ENCODE results near the gene INPP5A. TPM values are rescaled to one million over a fixed set of nuclear protein-coding genes. Genes with fewer than 3 reads are reported as not detected.

INPP5A gene
- total and polyA plus RNA-seq, 2 donors (not counting 1 experiment from before 2014, with no cell fraction given) = 9.3 to 87.8 TPM

DNA sequence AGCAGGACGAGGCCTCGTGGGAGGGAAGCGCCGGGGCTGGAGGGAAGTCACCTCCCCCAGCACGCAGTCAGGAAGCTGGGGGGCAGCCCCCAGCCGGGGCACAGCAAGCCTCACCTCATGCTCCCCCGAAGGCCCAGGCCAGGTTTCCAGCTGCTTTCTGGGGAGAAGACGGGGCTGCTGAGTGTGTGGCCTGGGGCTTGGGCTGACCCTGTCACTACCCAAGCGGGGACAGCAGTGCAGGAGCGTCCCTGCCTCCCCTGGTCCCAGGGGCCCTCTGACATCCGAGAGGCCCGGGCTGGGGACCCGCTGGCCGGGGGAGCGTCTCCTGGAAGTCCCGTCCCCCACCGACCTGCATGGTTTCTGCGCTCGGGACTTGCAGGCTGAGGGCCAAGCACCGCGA is 268.0 kb downstream of the INPP5A start:
- Histone ChIP-seq H3K4me3 (ENCODE audit: control extremely low read depth in 1 of 5, extremely low read depth in 1 of 5, insufficient read depth in 1 of 5, low read depth in 2 of 5, low read length in 4 of 5) (no peak overlapping the region), H3K4me2 (replicated peaks; ENCODE audit: low read depth, low read length, poor library complexity, severe bottlenecking) (no peak overlapping the region), H3K79me2 (ENCODE audit: control insufficient read depth, insufficient read depth, low read length) (no peaks in the 10 kb centered on the region), H3K9me3 (ENCODE audit: control extremely low read depth in 1 of 3, control insufficient read depth in 2 of 3, insufficient read depth in 1 of 3, low read length in 2 of 3) (peaks cover 0 to 9% (median 3%) of the 10 kb centered on the region in 3 donors), H3K27me3 (replicated peaks in 1 of 4; ENCODE audit: control extremely low read depth in 1 of 4, control insufficient read depth in 3 of 4, insufficient read depth in 4 of 4, low read length in 3 of 4) (no peaks in the 10 kb centered on the region), H3K9ac (ENCODE audit: low read length) (no peak overlapping the region), H3K27ac (ENCODE audit: low read length in 2 of 2) (no peak overlapping the region), H3K4me1 (ENCODE audit: control insufficient read depth in 2 of 2, insufficient read depth in 2 of 2, low read length in 2 of 2) (no peaks in the 10 kb centered on the region), H3K36me3 (replicated peaks in 1 of 2; ENCODE audit: control extremely low read depth in 1 of 2, control insufficient read depth in 1 of 2, extremely low read depth in 1 of 2, insufficient read depth in 2 of 2, low read length in 1 of 2) (no peaks in the 10 kb centered on the region), H4K20me1 (ENCODE audit: control insufficient read depth, insufficient read depth, low read length, poor library complexity, severe bottlenecking) (no peaks in the 10 kb centered on the region), H2AFZ (ENCODE audit: insufficient read depth, low read depth, low read length, poor library complexity, severe bottlenecking) (no peak overlapping the region)
- ChIA-PET CTCF (no interaction called here), POLR2A (no interaction called here)
- no peak for TF ChIP-seq EZH2 (IDR thresholded peaks at IDR 0.05; ENCODE audit: borderline replicate concordance, insufficient read depth, low read depth, low read length, poor library complexity, severe bottlenecking)
- TF ChIP-seq, protein P1, sequence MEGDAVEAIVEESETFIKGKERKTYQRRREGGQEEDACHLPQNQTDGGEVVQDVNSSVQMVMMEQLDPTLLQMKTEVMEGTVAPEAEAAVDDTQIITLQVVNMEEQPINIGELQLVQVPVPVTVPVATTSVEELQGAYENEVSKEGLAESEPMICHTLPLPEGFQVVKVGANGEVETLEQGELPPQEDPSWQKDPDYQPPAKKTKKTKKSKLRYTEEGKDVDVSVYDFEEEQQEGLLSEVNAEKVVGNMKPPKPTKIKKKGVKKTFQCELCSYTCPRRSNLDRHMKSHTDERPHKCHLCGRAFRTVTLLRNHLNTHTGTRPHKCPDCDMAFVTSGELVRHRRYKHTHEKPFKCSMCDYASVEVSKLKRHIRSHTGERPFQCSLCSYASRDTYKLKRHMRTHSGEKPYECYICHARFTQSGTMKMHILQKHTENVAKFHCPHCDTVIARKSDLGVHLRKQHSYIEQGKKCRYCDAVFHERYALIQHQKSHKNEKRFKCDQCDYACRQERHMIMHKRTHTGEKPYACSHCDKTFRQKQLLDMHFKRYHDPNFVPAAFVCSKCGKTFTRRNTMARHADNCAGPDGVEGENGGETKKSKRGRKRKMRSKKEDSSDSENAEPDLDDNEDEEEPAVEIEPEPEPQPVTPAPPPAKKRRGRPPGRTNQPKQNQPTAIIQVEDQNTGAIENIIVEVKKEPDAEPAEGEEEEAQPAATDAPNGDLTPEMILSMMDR (IDR thresholded peaks at IDR 0.05) = no peak
- no peak for DNase-seq
- no peak for ATAC-seq (ENCODE audit: low read depth)
- Mint-ChIP-seq H3K27ac (no peak overlapping the region), H3K9me3 (ENCODE audit: insufficient read depth) (no peaks in the 10 kb centered on the region), H3K27me3 (peaks cover 6% of the 10 kb centered on the region), H3K4me3 (no peak overlapping the region), H3K4me1 (no peaks in the 10 kb centered on the region)
- intact Hi-C loops (cut with micrococcal nuclease) = no loop called here
- 48% methylated on average over 16 of the region's 21 CpGs for WGBS (ENCODE audit: insufficient coverage)

DNA sequence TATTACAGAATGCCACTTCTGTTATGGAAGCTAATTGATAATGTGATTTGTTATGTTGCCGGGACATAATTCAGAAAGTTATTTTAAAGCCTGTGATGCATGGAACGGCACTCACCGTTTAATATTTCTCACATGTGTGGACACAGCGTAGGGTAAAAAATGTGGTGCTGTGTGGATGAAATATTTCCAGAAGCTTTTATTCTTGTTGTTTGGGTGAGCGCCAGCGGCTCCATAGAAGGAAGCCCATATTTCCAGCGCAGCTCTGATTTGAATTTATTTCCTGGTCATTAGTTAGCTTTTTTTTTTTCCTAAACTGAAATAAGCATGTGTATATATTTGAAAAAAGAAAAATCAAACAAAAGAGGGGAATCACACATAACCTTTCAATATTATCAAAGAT is 268.5 kb downstream of the INPP5A start:
- CTCF ChIA-PET = no interaction called here
- H3K9me3 ChIP-seq (ENCODE audit: control extremely low read depth in 1 of 3, control insufficient read depth in 2 of 3, insufficient read depth in 1 of 3, low read length in 2 of 3) = peaks cover 0 to 9% (median 3%) of the 10 kb centered on the region in 3 donors
- POLR2A ChIA-PET = no interaction called here
- Mint-ChIP-seq H3K4me3 (no peak overlapping the region), H3K27ac (no peak overlapping the region), H3K9me3 (ENCODE audit: insufficient read depth) (no peaks in the 10 kb centered on the region), H3K27me3 (peaks cover 6% of the 10 kb centered on the region), H3K4me1 (no peaks in the 10 kb centered on the region)
- H3K9ac ChIP-seq (ENCODE audit: low read length) = no peak overlapping the region
- no peak overlapping the region for H2AFZ ChIP-seq (ENCODE audit: insufficient read depth, low read depth, low read length, poor library complexity, severe bottlenecking)
- no peaks in the 10 kb centered on the region for H3K36me3 ChIP-seq (replicated peaks in 1 of 2; ENCODE audit: control extremely low read depth in 1 of 2, control insufficient read depth in 1 of 2, extremely low read depth in 1 of 2, insufficient read depth in 2 of 2, low read length in 1 of 2)
- no peak overlapping the region for H3K27ac ChIP-seq (ENCODE audit: low read length in 2 of 2)
- ATAC-seq (ENCODE audit: low read depth) (no peak), DNase-seq (no peak)
- no peaks in the 10 kb centered on the region for H4K20me1 ChIP-seq (ENCODE audit: control insufficient read depth, insufficient read depth, low read length, poor library complexity, severe bottlenecking)
- H3K4me1 ChIP-seq (ENCODE audit: control insufficient read depth in 2 of 2, insufficient read depth in 2 of 2, low read length in 2 of 2) = no peaks in the 10 kb centered on the region
- intact Hi-C loops (cut with micrococcal nuclease) = no loop called here
- TF ChIP-seq EZH2 (IDR thresholded peaks at IDR 0.05; ENCODE audit: borderline replicate concordance, insufficient read depth, low read depth, low read length, poor library complexity, severe bottlenecking) = no peak
- TF ChIP-seq, protein P1 (IDR thresholded peaks at IDR 0.05) = no peak
- H3K27me3 ChIP-seq (replicated peaks in 1 of 4; ENCODE audit: control extremely low read depth in 1 of 4, control insufficient read depth in 3 of 4, insufficient read depth in 4 of 4, low read length in 3 of 4) = no peaks in the 10 kb centered on the region
- H3K79me2 ChIP-seq (ENCODE audit: control insufficient read depth, insufficient read depth, low read length) = no peaks in the 10 kb centered on the region
- 86% methylated on average over 4 of the region's 7 CpGs for WGBS (ENCODE audit: insufficient coverage)
- H3K4me2 ChIP-seq (replicated peaks; ENCODE audit: low read depth, low read length, poor library complexity, severe bottlenecking) = no peak overlapping the region
- no peak overlapping the region for H3K4me3 ChIP-seq (ENCODE audit: control extremely low read depth in 1 of 5, extremely low read depth in 1 of 5, insufficient read depth in 1 of 5, low read depth in 2 of 5, low read length in 4 of 5)
